Lower lobe of right lung (tissue), 2 donors: ENCODE measurements around the gene CDC14B. TPM values are rescaled to one million over a fixed set of nuclear protein-coding genes. Genes with fewer than 3 reads are reported as not detected.

Experiments used
- ATAC-seq, 2 donors: fragments of 200-7000 bp; cut with Tn5 transposase; one replicate each; pipeline ENCODE4 v1.9.1; 2020 to 2022; ENCODE audit warnings: mild to moderate bottlenecking in 2 of 2, moderate library complexity in 2 of 2
- DNase-seq: peaks from one replicate; pipeline ENCODE4 v3.0.0-alpha.2; 2020
- H3K27ac ChIP-seq: fragments of 200-600 bp; one replicate; pipeline ENCODE4 v1.8.0; 2022
- H3K27me3 ChIP-seq: fragments of 200-600 bp; one replicate; pipeline ENCODE4 v1.8.0; 2022; ENCODE audit warnings: low read depth
- H3K36me3 ChIP-seq: fragments of 200-600 bp; one replicate; pipeline ENCODE4 v1.8.0; 2022; ENCODE audit warnings: mild to moderate bottlenecking
- H3K4me1 ChIP-seq: fragments of 200-600 bp; one replicate; pipeline ENCODE4 v1.8.0; 2022
- H3K4me3 ChIP-seq: fragments of 200-600 bp; one replicate; pipeline ENCODE4 v1.8.0; 2022; ENCODE audit warnings: mild to moderate bottlenecking
- H3K9me3 ChIP-seq: fragments of 200-600 bp; one replicate; pipeline ENCODE4 v1.8.0; 2022
- intact Hi-C: fragments of 100-400 bp; cut with DNase I; formaldehyde crosslinking; loops from one replicate; pipeline ENCODE4 v1.11.0; 2022
- total RNA-seq: library from RNA; stranded (reverse); fragmentation: NEBNext Ultra II Directional; extraction: Animal tissue kit (Norgen Biotek cat#: 25700); gene quantifications from one replicate; pipeline ENCODE4 v1.2.1, GENCODE V29; 2021
- TF ChIP-seq, protein P1 (sequence below): fragments of 200-600 bp; IDR thresholded peaks from one replicate; pipeline ENCODE4 v1.8.0; 2022; ENCODE audit warnings: antibody characterized with exemption, mild to moderate bottlenecking
- donor health status: DM: no; HTN: yes; CAD: no; lungs with severe emphysema.

Gene CDC14B
- total RNA-seq, 1 donor from 2014 or later: 16.0 TPM

DNA sequence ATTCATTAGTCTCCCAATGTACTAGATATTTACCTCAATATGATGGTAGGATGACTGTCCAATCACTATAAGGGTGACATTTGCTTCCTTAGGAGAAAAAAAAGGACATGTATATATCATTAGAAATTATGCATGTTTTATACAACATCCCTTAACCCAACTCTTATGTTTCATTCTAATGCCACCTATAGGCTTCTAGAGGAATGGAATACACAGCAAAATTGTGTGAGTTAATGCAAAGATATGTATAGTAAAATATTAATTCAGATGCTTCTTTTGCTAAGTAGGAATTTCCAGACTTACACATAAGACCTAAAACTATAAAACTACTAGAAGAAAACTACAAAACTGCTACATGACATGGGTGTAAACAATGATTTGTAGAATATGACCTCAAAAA, 32.0 kb upstream of the CDC14B start:
- no peak for ATAC-seq

DNA sequence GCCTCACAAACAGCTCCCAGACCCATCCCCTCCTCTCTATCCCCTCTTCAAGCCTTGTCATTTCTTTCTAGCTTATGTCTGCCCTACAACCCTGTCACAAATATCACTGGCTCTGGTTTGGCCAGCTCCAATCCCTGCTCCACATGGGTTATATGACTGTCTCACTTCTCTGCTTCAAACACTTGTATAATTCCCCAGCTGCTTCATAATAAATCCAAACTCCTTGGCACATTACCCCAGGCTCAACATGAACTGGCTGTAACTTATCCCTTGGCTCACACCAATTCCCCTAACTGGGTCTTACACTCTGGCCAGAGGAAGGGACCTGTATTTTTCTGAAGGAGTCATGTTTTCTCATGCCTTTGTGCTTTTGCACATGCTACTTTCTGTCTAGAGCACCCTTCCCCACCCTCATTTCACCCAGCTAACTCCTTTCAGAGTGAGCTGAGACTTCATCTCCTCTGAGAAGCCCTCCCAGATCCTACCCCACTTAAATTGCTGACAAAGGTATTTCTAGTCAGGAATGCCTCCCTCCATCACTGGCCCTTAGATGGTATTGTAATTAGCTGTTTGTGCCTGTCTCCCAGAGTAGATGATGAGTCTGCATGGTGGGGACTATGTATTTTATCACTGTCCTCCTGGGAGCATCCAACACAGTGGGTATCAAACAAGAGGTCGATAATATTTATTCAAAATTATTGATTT, 30.1 kb upstream of the CDC14B start:
- ATAC-seq: no peak
- Histone ChIP-seq H3K9me3 (no peaks in the 10 kb centered on the region), H3K4me1 (peaks cover 16% of the 10 kb centered on the region), H3K27me3 (no peaks in the 10 kb centered on the region), H3K4me3 (no peak overlapping the region), H3K27ac (no peak overlapping the region), H3K36me3 (peaks cover 61% of the 10 kb centered on the region)
- intact Hi-C loops: no loop called here
- TF ChIP-seq, protein P1, sequence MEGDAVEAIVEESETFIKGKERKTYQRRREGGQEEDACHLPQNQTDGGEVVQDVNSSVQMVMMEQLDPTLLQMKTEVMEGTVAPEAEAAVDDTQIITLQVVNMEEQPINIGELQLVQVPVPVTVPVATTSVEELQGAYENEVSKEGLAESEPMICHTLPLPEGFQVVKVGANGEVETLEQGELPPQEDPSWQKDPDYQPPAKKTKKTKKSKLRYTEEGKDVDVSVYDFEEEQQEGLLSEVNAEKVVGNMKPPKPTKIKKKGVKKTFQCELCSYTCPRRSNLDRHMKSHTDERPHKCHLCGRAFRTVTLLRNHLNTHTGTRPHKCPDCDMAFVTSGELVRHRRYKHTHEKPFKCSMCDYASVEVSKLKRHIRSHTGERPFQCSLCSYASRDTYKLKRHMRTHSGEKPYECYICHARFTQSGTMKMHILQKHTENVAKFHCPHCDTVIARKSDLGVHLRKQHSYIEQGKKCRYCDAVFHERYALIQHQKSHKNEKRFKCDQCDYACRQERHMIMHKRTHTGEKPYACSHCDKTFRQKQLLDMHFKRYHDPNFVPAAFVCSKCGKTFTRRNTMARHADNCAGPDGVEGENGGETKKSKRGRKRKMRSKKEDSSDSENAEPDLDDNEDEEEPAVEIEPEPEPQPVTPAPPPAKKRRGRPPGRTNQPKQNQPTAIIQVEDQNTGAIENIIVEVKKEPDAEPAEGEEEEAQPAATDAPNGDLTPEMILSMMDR: no peak
- no peak for DNase-seq

More for the DNA sequence above, 32.0 kb upstream of the CDC14B start:
- TF ChIP-seq, protein P1: peak; percentile 14
- H3K4me3 ChIP-seq: no peak overlapping the region
- no peak overlapping the region for H3K27ac ChIP-seq
- H3K4me1 ChIP-seq: peaks cover 23% of the 10 kb centered on the region
- no peaks in the 10 kb centered on the region for H3K27me3 ChIP-seq
- intact Hi-C loops: no loop called here
- no peak for DNase-seq
- peaks cover 49% of the 10 kb centered on the region for H3K36me3 ChIP-seq
- H3K9me3 ChIP-seq: no peaks in the 10 kb centered on the region

DNA sequence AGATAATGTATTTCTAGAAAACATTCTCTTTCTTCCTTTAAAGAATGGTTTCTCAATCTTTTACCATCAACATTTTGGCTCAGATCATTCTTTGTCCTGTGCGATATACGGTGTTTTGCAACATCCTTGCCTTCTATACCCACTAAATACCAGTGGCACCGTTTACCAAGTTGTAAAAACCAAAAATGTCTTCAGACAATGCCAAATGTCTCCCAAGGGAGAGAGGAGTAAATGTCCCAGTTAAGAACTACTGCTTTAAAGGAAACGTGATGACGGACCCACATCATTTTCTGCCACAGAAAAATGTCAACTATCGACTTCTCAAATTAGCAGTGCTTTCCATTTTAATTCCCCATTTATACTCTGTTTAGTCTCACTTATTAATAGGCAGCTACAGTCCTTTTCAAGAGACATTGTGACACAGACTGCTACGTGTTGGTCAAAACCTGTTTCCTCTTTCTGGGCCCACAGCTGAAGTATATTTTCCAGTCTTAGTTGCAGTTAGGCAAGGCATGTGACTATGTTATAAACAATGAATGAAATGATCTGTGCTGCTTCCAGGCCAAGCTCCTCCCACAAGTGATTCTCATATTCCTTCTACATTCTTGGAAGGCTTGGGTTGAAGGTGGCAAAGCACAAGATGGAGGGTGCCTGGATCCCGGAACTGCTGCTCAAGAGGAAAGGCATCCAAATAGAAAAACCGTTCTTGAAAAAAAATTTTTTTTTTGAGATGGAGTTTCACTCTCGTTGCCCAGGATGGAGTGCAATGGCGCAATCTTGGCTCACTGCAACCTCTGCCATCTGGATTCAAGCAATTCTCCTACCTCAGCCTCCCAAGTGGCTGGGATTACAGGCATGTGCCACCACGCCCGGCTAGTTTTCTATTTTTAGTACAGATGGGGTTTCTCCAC, 26.7 kb upstream of the CDC14B start:
- Histone ChIP-seq H3K4me1 (peaks cover 5% of the 10 kb centered on the region), H3K36me3 (peaks cover 79% of the 10 kb centered on the region), H3K9me3 (no peaks in the 10 kb centered on the region), H3K4me3 (no peak overlapping the region), H3K27me3 (no peaks in the 10 kb centered on the region), H3K27ac (peak overlapping the region; percentile 42)
- peak; percentile 80 to 90 for ATAC-seq
- TF ChIP-seq, protein P1: no peak
- DNase-seq: no peak
- intact Hi-C loops: no loop called here

DNA sequence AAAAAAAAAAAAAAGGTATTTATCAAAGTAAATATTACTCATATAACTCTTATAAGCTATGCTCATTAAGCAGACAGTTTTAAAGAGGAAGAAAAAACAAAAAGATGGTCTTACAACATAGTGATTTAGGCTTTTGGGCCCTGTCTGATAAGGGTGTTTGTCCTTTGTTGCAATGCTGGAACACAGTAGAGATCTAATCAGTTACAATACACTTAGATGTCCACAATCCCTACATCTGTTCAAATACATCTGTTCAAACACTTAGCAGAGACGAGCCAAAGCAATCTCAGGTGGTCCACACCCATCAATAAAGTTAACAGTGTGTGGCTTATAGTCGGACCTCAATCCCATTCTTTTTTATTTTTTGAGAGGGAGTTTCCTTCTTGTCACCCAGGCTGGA, 24.5 kb upstream of the CDC14B start:
- Histone ChIP-seq H3K4me3 (no peak overlapping the region), H3K27me3 (no peaks in the 10 kb centered on the region), H3K27ac (no peak overlapping the region), H3K4me1 (peaks cover 5% of the 10 kb centered on the region), H3K9me3 (no peaks in the 10 kb centered on the region), H3K36me3 (peaks cover 64% of the 10 kb centered on the region)
- DNase-seq (no peak), ATAC-seq (no peak)
- intact Hi-C loops: no loop called here
- TF ChIP-seq, protein P1: no peak

DNA sequence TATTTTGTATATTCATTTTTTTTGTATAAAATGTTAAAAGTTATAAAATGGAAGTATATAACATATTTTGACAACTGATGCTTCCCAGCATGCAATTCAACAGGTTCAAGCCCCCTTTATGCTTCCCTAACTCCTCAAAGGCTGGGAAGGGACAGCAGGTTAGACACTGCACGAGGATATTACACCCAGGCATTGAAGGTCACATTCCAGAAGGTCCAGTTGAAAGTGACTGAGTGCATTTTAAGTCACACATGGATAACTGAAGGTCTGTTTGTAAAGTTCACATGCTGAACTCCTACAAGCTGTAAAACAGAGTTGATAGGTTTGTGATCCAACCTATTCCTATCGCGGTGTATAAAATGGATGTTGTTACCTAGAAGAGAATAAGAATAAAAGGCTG, 21.9 kb upstream of the CDC14B start:
- TF ChIP-seq, protein P1: no peak
- no peak overlapping the region for H3K4me3 ChIP-seq
- no peak for ATAC-seq
- no peak overlapping the region for H3K27ac ChIP-seq
- H3K27me3 ChIP-seq: no peaks in the 10 kb centered on the region
- H3K36me3 ChIP-seq: peaks cover 44% of the 10 kb centered on the region
- DNase-seq: no peak
- H3K4me1 ChIP-seq: peaks cover 5% of the 10 kb centered on the region
- no peaks in the 10 kb centered on the region for H3K9me3 ChIP-seq
- intact Hi-C loops: no loop called here
